ENCODE measurements around the gene FAM53A. TPM values are rescaled to one million over a fixed set of nuclear protein-coding genes. Genes with fewer than 3 reads are reported as not detected.
"Not testable (repeated sequence)": the region's sequence is repeated elsewhere in the genome, so short reads cannot be mapped to it uniquely, and the experiment has no call there.

FAM53A gene
- total RNA-seq, 4 donors from 2014 or later: 1.2 to 18.4 (median 4.9) TPM

DNA sequence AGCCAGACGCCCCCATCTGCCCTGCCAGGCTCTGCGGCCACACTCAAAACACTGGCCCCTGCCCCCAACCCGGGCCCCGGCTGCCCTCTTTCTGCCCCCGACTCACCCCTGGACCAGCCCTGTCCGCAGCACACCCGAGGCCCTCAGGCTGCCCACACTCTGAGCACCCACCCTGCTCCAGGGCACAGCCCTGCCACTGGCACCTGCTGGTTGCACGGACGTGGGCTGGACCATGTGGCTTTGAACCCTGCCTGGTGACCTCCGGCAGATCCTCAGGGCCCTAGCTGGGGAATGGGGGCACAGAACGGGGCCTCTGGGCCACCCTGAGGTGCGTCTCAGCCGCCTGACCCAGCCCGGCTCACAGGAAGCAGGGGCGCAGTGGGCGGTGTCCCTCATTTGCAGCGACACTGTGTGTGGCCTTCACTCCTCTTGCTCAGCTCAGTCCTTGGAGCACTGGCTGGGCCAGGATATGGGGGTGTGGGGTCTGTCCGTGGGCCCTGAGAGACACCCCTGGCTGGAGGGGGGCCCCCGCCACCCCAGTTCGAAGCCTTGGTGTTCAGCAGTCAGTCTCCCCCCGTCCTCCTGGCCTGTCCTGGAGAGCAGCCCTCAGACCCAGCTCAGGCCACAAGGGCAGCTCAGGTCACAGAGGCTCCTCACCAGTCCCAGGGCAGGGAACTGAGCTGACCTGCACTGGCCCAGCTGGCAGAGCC lies 73.2 kb downstream of the FAM53A start:
- peaks cover 41% of the 10 kb centered on the region for H3K27me3 ChIP-seq
- H3K36me3 ChIP-seq: no peaks in the 10 kb centered on the region
- no peaks in the 10 kb centered on the region for H3K4me1 ChIP-seq
- WGBS, 2 donors (ENCODE audit: low coverage in 1 of 2): no CpG with 5 or more reads among the region's 21 CpGs
- H3K4me3 ChIP-seq: no peak overlapping the region
- ATAC-seq: no peak
- TF ChIP-seq POLR2AphosphoS5 (IDR thresholded peaks at IDR 0.05): no peak
- TF ChIP-seq EP300 (IDR thresholded peaks at IDR 0.05): no peak
- TF ChIP-seq, protein P1, sequence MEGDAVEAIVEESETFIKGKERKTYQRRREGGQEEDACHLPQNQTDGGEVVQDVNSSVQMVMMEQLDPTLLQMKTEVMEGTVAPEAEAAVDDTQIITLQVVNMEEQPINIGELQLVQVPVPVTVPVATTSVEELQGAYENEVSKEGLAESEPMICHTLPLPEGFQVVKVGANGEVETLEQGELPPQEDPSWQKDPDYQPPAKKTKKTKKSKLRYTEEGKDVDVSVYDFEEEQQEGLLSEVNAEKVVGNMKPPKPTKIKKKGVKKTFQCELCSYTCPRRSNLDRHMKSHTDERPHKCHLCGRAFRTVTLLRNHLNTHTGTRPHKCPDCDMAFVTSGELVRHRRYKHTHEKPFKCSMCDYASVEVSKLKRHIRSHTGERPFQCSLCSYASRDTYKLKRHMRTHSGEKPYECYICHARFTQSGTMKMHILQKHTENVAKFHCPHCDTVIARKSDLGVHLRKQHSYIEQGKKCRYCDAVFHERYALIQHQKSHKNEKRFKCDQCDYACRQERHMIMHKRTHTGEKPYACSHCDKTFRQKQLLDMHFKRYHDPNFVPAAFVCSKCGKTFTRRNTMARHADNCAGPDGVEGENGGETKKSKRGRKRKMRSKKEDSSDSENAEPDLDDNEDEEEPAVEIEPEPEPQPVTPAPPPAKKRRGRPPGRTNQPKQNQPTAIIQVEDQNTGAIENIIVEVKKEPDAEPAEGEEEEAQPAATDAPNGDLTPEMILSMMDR (IDR thresholded peaks at IDR 0.05): no peak
- TF ChIP-seq POLR2A (IDR thresholded peaks at IDR 0.05): no peak
- H3K27ac ChIP-seq: no peak overlapping the region
- no peaks in the 10 kb centered on the region for H3K9me3 ChIP-seq

DNA sequence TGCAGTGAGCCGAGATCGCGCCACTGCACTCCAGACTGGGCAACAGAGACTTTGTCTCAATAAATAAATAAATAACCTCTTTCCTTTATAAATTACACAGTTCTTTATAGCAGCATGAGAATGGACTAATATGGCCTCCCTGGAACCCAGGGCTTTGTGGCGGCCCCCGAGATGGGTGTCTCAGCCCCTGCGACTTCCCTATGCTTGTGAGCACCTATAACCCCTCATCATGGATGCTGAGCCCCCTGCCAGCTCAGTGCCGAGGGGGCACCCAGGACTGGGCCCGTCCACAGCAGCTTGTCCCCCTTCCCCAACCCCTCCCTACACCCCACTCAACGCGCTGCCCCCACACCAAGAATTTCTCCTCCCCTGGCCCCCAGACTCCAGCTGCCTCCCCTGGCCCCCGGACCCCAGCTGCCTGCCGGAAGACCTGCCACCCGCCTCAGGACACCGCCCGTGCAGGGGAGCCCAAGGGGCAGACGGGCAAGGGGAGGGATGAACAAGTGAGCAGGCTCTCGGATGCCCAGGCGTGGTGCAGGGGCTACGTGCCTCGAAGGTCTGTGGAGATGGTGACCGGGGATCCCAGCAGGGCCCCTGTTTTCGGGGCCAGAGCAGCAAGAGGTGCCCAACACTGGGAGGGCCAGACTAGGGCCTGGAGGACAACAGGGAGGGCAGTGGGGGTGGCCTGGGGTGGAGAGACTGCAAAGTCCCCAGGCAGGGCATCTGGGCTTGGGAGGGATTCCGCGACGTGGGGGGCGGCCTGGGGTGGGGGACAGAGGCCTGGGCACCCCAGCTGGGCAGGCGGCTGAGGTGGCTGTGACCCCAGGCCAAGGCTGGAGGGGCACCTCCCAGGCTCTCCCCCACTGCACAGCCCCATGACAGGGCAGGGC lies 74.0 kb downstream of the FAM53A start:
- Histone ChIP-seq H3K4me1 (no peaks in the 10 kb centered on the region), H3K9me3 (no peaks in the 10 kb centered on the region), H3K27ac (no peak overlapping the region), H3K27me3 (peaks cover 49% of the 10 kb centered on the region), H3K4me3 (no peak overlapping the region), H3K36me3 (no peaks in the 10 kb centered on the region)
- WGBS, 2 donors (ENCODE audit: low coverage in 1 of 2): 90 to 97% methylated on average over 5 to 11 of the region's 27 CpGs
- ATAC-seq: no peak
- TF ChIP-seq POLR2A (IDR thresholded peaks at IDR 0.05) (no peak), EP300 (IDR thresholded peaks at IDR 0.05) (no peak), POLR2AphosphoS5 (IDR thresholded peaks at IDR 0.05) (no peak)
- TF ChIP-seq, protein P1 (IDR thresholded peaks at IDR 0.05): no peak

DNA sequence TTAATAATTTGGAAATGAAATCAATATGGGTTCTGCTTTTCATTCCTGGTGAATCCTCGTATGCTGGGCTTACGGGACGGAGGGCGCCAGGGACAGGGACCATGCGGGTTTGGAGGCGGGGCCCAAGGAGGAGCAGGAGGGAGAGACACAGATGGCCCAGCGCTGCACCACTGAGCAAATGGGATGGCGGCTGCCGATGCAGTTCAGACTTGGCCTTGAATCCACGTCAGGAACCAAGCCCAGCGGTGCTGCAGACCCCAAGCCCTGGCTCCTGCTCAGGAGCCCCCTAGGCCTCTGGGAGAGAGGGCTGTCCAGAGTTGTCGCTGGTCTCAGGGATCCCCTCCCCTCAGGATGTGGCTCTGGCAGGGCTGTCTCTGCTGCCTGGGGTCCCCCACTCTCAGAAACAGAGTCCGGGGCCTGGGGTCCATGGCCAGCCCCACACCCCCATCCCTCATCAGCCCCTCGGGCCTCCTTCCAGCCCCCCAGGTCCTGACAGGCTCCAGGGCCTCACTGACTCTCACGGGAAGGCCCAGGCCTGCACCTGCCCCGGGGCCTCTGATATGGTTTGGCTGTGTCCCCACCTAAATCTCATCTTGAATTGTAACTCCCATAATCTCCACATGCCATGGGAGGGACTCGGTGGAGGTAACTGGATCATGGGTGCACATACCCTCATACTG lies 75.2 kb downstream of the FAM53A start:
- no peaks in the 10 kb centered on the region for H3K4me1 ChIP-seq
- no peak overlapping the region for H3K4me3 ChIP-seq
- H3K27me3 ChIP-seq: peaks cover 61% of the 10 kb centered on the region
- 67 to 83% methylated on average over 1 to 5 of the region's 17 CpGs for WGBS, 2 donors (ENCODE audit: low coverage in 1 of 2)
- no peak for ATAC-seq
- TF ChIP-seq, protein P1 (IDR thresholded peaks at IDR 0.05): no peak
- no peak for TF ChIP-seq EP300 (IDR thresholded peaks at IDR 0.05)
- no peak for TF ChIP-seq POLR2A (IDR thresholded peaks at IDR 0.05)
- TF ChIP-seq POLR2AphosphoS5 (IDR thresholded peaks at IDR 0.05): no peak
- H3K36me3 ChIP-seq: no peaks in the 10 kb centered on the region
- H3K27ac ChIP-seq: no peak overlapping the region
- no peaks in the 10 kb centered on the region for H3K9me3 ChIP-seq

DNA sequence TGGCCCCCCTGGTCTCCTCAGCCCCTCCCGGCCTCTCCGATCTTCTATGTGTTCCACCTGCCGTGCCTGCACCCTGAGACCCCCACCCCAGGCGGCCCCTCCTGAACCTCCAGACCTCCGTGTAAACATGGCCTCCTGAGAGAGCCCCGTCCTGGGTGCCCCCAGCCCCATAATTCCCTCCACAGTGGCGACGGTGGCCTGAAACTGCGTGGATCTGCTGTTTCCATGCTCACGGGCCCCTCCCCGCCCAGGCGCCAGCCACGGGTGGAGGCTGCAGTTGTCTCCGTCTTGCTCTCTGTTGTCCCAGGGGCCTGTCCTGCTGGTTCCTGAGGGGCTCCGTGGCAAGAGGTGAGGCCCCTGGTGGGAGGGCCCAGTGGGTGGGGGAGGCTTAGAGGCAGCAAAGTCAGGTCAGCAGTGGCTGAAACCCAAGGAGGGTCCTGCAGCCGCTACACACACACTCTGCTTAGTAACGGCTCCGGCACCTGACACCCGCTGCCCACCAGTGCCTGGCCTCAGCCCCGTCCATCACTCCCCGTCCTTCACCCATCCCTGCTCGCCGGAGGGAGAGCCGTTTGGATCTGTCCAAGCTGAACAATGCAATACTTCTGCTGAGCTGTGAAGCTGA lies 75.8 kb downstream of the FAM53A start:
- Histone ChIP-seq H3K27ac (no peak overlapping the region), H3K27me3 (peaks cover 67% of the 10 kb centered on the region), H3K36me3 (no peaks in the 10 kb centered on the region), H3K9me3 (no peaks in the 10 kb centered on the region), H3K4me3 (no peak overlapping the region), H3K4me1 (no peaks in the 10 kb centered on the region)
- 60 to 70% methylated on average over 2 to 4 of the region's 24 CpGs for WGBS, 2 donors (ENCODE audit: low coverage in 1 of 2)
- ATAC-seq: no peak
- no peak for TF ChIP-seq POLR2AphosphoS5 (IDR thresholded peaks at IDR 0.05)
- TF ChIP-seq, protein P1 (IDR thresholded peaks at IDR 0.05): no peak
- TF ChIP-seq POLR2A (IDR thresholded peaks at IDR 0.05): no peak
- no peak for TF ChIP-seq EP300 (IDR thresholded peaks at IDR 0.05)

DNA sequence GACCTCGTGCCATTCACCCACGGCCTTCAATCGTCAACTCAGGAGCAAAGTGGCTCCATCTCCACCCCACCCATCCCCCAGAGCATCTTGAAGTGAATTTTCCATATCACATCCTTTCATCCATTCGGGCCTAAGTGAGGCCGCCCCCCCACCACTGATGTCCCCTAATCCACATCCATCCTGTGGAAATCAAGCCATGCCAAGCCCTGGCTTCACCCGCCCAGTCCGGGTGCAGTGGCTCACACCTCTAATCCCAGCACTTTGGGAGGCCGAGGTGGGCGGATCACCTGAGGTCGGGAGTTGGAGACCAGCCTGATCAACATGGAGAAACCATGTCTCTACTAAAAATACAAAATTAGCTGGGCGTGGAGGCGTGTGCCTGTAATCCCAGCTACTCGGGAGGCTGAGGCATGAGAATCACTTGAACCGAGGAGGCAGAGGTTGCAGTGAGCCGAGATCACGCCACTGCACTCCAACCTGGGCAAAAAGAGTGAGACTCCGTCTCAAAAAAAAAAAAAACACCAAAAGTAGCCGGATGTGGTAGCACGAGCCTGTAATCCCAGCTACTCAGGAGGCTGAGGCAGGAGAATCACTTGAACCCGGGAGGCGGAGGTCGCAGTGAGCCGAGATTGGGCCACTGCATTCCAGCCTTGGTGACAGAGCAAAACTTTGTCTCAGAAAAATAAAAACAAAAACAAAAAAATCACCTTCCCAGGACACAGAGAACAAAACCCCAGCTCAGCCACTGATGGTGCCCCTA lies 76.5 kb downstream of the FAM53A start:
- H3K36me3 ChIP-seq, H3K9me3 ChIP-seq, ATAC-seq, H3K27ac ChIP-seq, H3K4me1 ChIP-seq, H3K4me3 ChIP-seq: not testable (repeated sequence)
- H3K27me3 ChIP-seq: peaks cover 74% of the 10 kb centered on the region
- 93% methylated on average over 6 to 13 of the region's 23 CpGs for whole genome bisulfite sequencing, 2 donors (ENCODE audit: low coverage in 1 of 2)

Data from gastroesophageal sphincter (tissue), 4 donors.